ENCODE measurements around the gene BRINP2.

DNA sequence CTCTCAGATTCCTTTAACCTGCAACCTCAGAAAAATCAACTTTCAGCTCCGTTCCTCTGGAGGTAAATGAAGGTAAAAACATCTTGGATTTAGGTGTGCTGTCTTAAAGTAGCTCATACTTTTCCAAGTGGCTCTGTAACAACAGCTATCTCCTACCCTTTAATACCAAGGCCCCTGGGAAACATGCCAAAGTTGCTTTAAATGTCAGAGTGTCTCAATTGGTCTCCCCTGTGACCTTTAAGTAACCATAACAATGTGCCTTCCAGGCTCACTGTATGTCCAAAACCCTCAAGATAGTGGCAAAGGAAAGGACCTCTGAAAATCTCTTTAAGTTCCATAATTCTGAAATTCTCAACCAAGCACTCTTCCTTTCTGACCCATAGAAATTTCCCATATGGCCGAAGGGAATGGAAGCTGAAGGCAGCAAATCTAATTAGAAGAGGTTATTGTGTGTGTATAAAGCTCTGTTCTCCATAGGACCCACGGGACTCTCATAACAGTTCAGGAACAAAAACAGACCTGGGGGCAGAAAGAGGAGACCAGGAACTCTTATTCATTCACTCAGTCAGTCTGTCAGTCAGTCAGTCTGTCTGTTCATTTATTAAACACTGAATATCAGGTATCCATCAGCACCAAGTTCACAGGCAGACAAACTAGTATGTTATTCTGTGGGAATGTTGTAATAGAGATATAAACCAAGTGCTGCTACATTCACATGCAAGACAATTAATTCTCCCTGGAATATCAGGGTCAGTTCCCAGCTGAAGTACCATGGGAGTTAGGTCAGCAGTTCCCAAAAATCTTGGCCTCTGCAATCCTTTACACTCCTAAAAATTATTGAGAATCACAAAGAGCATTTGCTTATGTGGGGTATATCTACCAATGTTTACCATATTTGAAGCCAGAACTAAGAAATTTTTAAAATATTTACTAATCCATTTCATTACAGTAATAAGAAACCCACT is 25.4 kb upstream of the BRINP2 start:
- no peak for TF ChIP-seq POLR2A (IDR thresholded peaks at IDR 0.05; ENCODE audit: low read depth, low read length)
- TF ChIP-seq, protein P1, sequence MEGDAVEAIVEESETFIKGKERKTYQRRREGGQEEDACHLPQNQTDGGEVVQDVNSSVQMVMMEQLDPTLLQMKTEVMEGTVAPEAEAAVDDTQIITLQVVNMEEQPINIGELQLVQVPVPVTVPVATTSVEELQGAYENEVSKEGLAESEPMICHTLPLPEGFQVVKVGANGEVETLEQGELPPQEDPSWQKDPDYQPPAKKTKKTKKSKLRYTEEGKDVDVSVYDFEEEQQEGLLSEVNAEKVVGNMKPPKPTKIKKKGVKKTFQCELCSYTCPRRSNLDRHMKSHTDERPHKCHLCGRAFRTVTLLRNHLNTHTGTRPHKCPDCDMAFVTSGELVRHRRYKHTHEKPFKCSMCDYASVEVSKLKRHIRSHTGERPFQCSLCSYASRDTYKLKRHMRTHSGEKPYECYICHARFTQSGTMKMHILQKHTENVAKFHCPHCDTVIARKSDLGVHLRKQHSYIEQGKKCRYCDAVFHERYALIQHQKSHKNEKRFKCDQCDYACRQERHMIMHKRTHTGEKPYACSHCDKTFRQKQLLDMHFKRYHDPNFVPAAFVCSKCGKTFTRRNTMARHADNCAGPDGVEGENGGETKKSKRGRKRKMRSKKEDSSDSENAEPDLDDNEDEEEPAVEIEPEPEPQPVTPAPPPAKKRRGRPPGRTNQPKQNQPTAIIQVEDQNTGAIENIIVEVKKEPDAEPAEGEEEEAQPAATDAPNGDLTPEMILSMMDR (conservative IDR thresholded peaks at IDR 0.05; ENCODE audit: low read depth, low read length) = no peak
- TF ChIP-seq, protein P2, sequence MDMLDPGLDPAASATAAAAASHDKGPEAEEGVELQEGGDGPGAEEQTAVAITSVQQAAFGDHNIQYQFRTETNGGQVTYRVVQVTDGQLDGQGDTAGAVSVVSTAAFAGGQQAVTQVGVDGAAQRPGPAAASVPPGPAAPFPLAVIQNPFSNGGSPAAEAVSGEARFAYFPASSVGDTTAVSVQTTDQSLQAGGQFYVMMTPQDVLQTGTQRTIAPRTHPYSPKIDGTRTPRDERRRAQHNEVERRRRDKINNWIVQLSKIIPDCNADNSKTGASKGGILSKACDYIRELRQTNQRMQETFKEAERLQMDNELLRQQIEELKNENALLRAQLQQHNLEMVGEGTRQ (IDR thresholded peaks at IDR 0.05; ENCODE audit: low read depth, low read length) = no peak
- TF ChIP-seq MAZ (IDR thresholded peaks at IDR 0.05; ENCODE audit: borderline replicate concordance, low read depth, low read length) = no peak
- TF ChIP-seq RAD21 (IDR thresholded peaks at IDR 0.05; ENCODE audit: low read length) = no peak

All from IMR-90 (cell line).